ENCODE results near the gene MTIF3.

MTIF3 gene

DNA sequence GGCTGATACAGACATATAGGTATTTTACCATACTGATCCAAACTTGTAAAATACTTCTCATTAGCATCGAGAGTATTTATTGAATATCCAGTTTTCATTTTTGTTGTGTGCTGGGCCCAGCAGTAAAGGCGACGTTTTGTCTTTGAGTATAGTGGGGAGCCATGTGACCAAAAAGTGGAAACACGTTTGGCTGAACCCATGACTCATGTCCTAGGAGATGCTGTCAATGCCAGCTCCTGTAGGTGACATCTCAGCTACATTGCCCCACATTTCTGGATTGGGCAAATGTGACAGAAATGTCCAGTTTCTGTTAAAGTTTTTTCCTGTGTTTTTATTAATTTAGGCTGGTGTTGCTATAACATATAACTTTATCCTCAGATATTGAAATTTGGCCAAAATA lies 52.0 kb downstream of the MTIF3 start:
- Histone ChIP-seq H3K4me1 (ENCODE audit: insufficient read depth, low read length) (peaks cover 5% of the 10 kb centered on the region), H3K36me3 (ENCODE audit: insufficient read depth, low read length) (no peaks in the 10 kb centered on the region), H2AFZ (ENCODE audit: low read depth, low read length) (no peak overlapping the region), H3K4me3 (ENCODE audit: low read length) (no peak overlapping the region), H3K27me3 (ENCODE audit: insufficient read depth, low read length) (peaks cover 14% of the 10 kb centered on the region), H3K9me3 (ENCODE audit: low read length) (no peaks in the 10 kb centered on the region)

DNA sequence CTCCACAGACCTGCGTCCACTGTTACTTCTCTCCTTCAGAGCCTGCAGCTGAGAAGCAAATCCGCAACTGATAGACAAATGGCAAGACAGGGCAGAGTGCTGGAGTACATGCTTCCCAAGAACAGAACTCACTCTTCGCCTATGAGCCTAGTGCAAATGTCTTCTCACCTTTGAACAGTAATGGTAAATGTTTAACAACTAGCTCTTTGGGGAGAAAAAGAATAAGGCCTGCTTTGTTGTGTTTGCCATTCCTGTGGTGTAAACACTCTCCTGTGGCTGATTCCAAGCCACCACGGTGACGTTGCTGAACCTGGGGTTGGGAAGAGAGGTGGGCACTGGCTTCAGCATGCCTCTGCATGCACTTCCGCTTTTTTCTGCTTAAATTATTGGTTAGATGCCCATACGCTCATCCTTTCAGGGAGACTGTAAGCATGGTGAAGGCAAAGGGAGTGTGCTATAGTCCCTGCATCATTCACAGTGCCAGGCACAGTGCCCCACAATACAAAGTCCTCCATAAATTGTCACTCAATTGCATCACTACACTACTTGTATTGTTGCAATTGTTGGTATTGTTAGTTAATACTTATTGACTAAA lies 54.0 kb downstream of the MTIF3 start:
- no peak overlapping the region for H2AFZ ChIP-seq (ENCODE audit: low read depth, low read length)
- no peaks in the 10 kb centered on the region for H3K4me1 ChIP-seq (ENCODE audit: insufficient read depth, low read length)
- H3K9me3 ChIP-seq (ENCODE audit: low read length): no peaks in the 10 kb centered on the region
- no peak overlapping the region for H3K4me3 ChIP-seq (ENCODE audit: low read length)
- peaks cover 14% of the 10 kb centered on the region for H3K27me3 ChIP-seq (ENCODE audit: insufficient read depth, low read length)
- no peaks in the 10 kb centered on the region for H3K36me3 ChIP-seq (ENCODE audit: insufficient read depth, low read length)

DNA sequence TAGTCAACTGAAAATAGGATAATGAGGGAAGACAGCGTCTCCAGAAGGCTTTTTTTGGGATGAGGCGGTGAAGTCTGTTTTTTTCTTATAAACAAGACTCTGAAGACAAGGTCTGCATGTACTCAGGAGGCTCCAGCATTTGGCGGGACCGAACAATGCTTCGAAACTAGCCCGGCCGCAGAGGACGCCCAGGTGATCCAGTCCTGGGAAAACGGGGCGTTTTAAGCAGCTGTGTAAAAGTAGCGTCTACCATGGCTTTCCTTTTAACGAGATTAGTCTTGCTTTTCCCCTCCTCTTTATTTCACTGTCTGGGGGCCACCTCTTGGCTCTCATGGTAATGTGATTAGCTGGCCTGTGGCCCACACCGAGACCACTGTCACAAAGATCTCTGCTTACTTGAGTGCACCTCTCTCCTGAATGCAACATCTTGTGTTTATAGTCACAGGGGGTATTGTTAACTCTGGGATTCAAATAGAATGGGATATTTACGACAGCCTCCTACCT lies 55.3 kb downstream of the MTIF3 start:
- no peak overlapping the region for H2AFZ ChIP-seq (ENCODE audit: low read depth, low read length)
- H3K4me1 ChIP-seq (ENCODE audit: insufficient read depth, low read length): no peaks in the 10 kb centered on the region
- H3K27me3 ChIP-seq (ENCODE audit: insufficient read depth, low read length): peaks cover 14% of the 10 kb centered on the region
- H3K4me3 ChIP-seq (ENCODE audit: low read length): no peak overlapping the region
- H3K9me3 ChIP-seq (ENCODE audit: low read length): no peaks in the 10 kb centered on the region
- H3K36me3 ChIP-seq (ENCODE audit: insufficient read depth, low read length): no peaks in the 10 kb centered on the region

DNA sequence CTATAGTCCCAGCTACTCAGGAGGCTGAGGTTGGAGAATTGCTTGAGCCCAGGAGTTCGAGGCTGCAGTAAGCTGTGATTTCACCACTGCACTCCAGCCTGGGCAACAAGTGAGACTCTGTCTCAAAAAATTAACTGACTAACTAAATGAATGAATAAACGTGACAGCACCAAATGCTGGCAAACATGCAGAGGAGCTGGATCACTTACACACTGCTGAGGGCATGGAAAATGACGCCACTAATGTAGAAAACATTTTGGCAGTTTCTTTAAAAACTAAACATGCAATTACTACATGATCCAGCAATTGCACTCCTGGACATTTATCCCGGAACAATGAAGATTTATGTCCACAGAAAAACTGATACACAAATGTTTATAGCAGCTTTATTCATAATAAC lies 57.3 kb downstream of the MTIF3 start:
- Histone ChIP-seq H3K9me3 (ENCODE audit: low read length) (no peaks in the 10 kb centered on the region), H3K4me3 (ENCODE audit: low read length) (no peak overlapping the region), H3K4me1 (ENCODE audit: insufficient read depth, low read length) (no peaks in the 10 kb centered on the region), H2AFZ (ENCODE audit: low read depth, low read length) (no peak overlapping the region), H3K36me3 (ENCODE audit: insufficient read depth, low read length) (no peaks in the 10 kb centered on the region), H3K27me3 (ENCODE audit: insufficient read depth, low read length) (peaks cover 8% of the 10 kb centered on the region)

DNA sequence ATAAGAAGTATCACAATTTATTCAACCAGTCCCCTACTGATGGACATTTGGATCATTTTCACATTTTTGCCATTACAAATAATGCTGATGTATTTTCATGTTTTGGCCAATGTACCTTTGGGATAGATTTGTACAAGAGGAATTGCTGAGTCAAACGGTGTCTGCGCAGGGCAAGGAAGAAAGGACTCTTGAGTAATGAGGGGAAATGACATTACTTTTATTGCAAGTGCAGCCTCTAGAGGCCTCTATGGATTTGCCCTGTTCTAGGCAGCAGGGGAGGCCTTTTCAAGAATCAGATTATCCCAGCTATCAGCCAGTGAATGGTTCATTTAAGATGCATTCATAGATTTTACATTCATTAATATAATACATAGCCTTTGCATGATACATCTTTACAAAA lies 58.9 kb downstream of the MTIF3 start:
- Histone ChIP-seq H3K4me3 (ENCODE audit: low read length) (no peak overlapping the region), H3K27me3 (ENCODE audit: insufficient read depth, low read length) (peaks cover 8% of the 10 kb centered on the region), H3K4me1 (ENCODE audit: insufficient read depth, low read length) (no peaks in the 10 kb centered on the region), H3K36me3 (ENCODE audit: insufficient read depth, low read length) (no peaks in the 10 kb centered on the region), H3K9me3 (ENCODE audit: low read length) (no peaks in the 10 kb centered on the region), H2AFZ (ENCODE audit: low read depth, low read length) (no peak overlapping the region)

DNA sequence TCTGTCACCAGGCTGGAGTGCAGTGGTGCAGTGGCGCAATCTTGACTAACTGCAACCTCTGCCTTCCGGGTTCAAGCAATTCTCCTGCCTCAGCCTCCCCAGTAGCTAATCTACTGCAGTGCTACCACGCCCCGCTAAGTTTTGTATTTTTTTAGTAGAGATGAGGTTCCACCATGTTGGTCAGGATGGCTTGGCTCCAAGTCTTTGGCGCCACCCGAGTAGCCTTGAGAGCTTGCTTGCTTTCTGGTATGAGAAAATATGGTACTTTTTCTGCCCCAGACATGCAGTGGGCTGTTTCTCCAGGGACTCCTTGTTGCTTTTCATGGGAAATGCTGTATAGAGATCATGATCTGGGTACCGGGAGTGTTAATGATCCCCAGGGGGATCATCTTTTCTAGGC lies 60.5 kb downstream of the MTIF3 start:
- Histone ChIP-seq H2AFZ (ENCODE audit: low read depth, low read length) (no peak overlapping the region), H3K4me3 (ENCODE audit: low read length) (no peak overlapping the region), H3K36me3 (ENCODE audit: insufficient read depth, low read length) (no peaks in the 10 kb centered on the region), H3K9me3 (ENCODE audit: low read length) (no peaks in the 10 kb centered on the region), H3K4me1 (ENCODE audit: insufficient read depth, low read length) (no peaks in the 10 kb centered on the region), H3K27me3 (ENCODE audit: insufficient read depth, low read length) (peaks cover 10% of the 10 kb centered on the region)

DNA sequence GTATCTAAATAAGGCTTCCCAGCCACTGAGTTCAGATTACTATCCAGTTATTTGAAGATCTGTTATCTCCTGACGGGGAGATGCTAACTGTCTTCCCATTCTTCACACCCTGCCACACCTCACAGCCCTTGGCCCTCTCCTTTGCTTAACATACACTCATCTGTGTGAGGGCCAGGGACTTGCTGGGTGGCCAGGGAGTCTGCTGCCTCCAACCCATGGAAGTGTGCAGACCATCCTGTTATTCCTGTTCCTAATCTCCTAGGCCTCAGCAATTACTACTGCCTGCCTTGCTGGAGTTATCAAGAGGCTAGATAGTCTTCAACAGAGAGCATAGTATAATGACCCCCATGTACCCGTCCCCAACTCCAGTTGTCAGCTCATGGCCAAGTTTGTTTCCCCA lies 62.1 kb downstream of the MTIF3 start:
- no peaks in the 10 kb centered on the region for H3K9me3 ChIP-seq (ENCODE audit: low read length)
- peaks cover 12% of the 10 kb centered on the region for H3K27me3 ChIP-seq (ENCODE audit: insufficient read depth, low read length)
- no peaks in the 10 kb centered on the region for H3K4me1 ChIP-seq (ENCODE audit: insufficient read depth, low read length)
- H2AFZ ChIP-seq (ENCODE audit: low read depth, low read length): no peak overlapping the region
- no peaks in the 10 kb centered on the region for H3K36me3 ChIP-seq (ENCODE audit: insufficient read depth, low read length)
- no peak overlapping the region for H3K4me3 ChIP-seq (ENCODE audit: low read length)

Data from neuron (in vitro differentiated cells).